OCI-LY1 (cell line): ENCODE results near the gene PRKAR2B.

Source experiments
- CTCF ChIP-seq: fragments of 200-600 bp; sonication (generic), shearing (Covaris generic); IDR thresholded peaks from 2 replicates; pipeline ENCODE4 v1.5.1; 2017; ENCODE audit warnings: mild to moderate bottlenecking, antibody characterized with exemption, low read length, moderate library complexity, mixed read lengths
- EZH2 ChIP-seq: fragments of 200-600 bp; sonication (generic), shearing (Covaris generic); IDR thresholded peaks from 2 replicates; pipeline ENCODE4 v1.8.0; 2017; ENCODE audit warnings: borderline replicate concordance, mixed run types, mild to moderate bottlenecking, antibody characterized with exemption, low read length, moderate library complexity, mixed read lengths

GRCh38 chr7:107119376-107120105 lies 75.0 kb downstream of the PRKAR2B start:
- TF ChIP-seq EZH2 (no peak), CTCF (no peak)
